SJSA1 (cell line): ENCODE measurements around the gene ITIH2. TPM values are rescaled to one million over a fixed set of nuclear protein-coding genes. Genes with fewer than 3 reads are reported as not detected.
"Not testable (repeated sequence)": the region's sequence is repeated elsewhere in the genome, so short reads cannot be mapped to it uniquely, and the experiment has no call there.

ENCODE experiments used
- DNase-seq, 2 experiments: peaks; one replicate each; pipeline ENCODE4 v3.0.0-alpha.2; 2015 to 2020; ENCODE audit warnings: low spot score in 2 of 2, low read depth in 1 of 2
- H3K27ac ChIP-seq: fragments of 250-450 bp; sonication (Bioruptor Pico); 2 replicates; pipeline ENCODE4 v1.5.1; 2020; ENCODE audit warnings: mild to moderate bottlenecking, moderate library complexity
- H3K27me3 ChIP-seq: fragments of 250-450 bp; sonication (Bioruptor Pico); replicated peaks from 2 replicates; pipeline ENCODE4 v1.5.1; 2020; ENCODE audit warnings: mild to moderate bottlenecking, moderate library complexity
- H3K36me3 ChIP-seq: fragments of 250-450 bp; sonication (Bioruptor Pico); 2 replicates; pipeline ENCODE4 v1.5.1; 2020; ENCODE audit warnings: mild to moderate bottlenecking
- H3K4me1 ChIP-seq: fragments of 250-450 bp; sonication (Bioruptor Pico); replicated peaks from 2 replicates; pipeline ENCODE4 v1.6.1; 2021; ENCODE audit warnings: mild to moderate bottlenecking
- H3K4me3 ChIP-seq: fragments of 250-450 bp; sonication (Bioruptor Pico); 2 replicates; pipeline ENCODE4 v1.5.1; 2020; ENCODE audit warnings: mild to moderate bottlenecking
- H3K9me3 ChIP-seq: fragments of 250-450 bp; sonication (Bioruptor Pico); replicated peaks from 2 replicates; pipeline ENCODE4 v1.5.1; 2020; ENCODE audit warnings: mild to moderate bottlenecking
- total RNA-seq: library from RNA; depleted of rRNA; stranded (reverse); fragments of >200 nt; shearing (Covaris generic); gene quantifications from 2 replicates; pipeline ENCODE4 v1.2.3, GENCODE V29; 2014

ITIH2 gene
- total RNA-seq, 1 experiment from 2014 or later = not detected

DNA sequence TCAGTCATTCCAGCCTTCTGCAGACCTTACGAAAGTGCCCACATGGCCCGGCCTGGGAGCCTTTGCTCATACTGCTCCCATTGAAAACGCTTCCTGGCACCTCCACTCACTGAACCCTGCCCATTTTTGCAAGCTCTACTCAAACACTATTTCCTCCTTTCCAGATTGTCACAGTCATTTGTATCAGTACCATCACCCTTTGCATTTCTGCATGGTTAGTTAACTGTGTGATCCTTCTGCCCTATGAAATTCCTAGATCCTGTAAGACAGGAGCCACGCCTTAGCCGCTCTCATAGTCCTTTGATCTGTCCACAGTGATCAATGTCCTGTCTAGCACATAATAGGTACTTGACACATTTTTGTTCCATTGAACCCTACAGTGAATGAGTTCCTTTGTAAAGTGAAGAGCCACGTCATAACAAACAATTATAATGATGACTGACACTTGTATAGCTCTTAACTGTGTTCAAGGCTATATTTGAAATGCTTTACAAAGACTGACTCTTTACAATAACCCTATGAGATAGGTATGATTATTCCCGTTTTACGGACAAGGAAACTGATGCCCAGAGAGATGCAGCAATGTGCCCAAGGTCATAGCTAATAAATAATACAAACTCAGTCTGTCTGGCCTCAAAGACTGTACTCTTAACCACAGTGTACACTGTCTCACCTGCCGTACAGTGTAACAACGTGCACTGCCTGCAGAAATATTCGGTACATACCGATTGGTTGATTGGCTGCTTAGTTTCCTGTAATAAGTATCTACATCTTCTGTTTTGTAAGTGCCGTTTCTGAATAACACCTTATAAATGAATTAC, 16.6 kb upstream of the ITIH2 start:
- no peaks in the 10 kb centered on the region for H3K27me3 ChIP-seq
- peaks cover 5% of the 10 kb centered on the region for H3K9me3 ChIP-seq
- no peak overlapping the region for H3K27ac ChIP-seq
- H3K4me1 ChIP-seq = 0 out of 2 replicates have a peak, but pooled peaks cover 6% of the 10 kb centered on the region
- no peak overlapping the region for H3K4me3 ChIP-seq
- no peak for DNase-seq
- no peaks in the 10 kb centered on the region for H3K36me3 ChIP-seq

DNA sequence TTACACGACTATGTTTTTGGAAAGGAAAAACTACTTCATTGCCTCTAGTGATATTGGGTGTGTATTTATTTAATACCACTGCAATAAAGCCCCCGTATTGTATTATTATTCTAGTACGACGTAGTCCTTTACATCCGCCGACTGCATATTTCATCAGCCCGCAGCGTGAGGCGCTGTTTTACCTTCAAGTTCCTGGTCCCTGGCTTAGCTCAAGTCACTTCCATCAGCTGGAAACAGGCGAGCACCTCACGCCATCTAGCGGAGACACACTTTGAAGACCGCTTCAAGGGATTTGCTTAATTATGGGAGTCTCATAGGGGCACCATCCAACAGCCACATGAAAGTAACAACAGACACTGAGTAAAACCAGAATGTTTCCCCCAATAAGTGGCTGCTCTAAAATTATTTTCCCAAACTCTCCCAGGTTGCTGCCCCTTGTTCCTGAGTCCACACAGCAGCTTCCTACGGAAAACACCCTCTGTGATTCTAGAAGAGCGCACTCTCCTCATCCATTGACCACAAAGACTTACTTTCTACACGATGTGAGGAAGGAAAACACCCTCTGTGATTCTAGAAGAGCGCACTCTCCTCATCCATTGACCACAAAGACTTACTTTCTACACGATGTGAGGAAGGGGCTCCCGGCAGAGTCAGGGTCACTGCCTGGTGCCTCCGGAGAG, 15.7 kb upstream of the ITIH2 start:
- Histone ChIP-seq H3K9me3 (peaks cover 5% of the 10 kb centered on the region), H3K4me3 (no peak overlapping the region), H3K27me3 (no peaks in the 10 kb centered on the region), H3K27ac (no peak overlapping the region), H3K36me3 (no peaks in the 10 kb centered on the region), H3K4me1 (0 out of 2 replicates have a peak, but pooled peaks cover 6% of the 10 kb centered on the region)
- DNase-seq = peak; percentile 75 to 84

DNA sequence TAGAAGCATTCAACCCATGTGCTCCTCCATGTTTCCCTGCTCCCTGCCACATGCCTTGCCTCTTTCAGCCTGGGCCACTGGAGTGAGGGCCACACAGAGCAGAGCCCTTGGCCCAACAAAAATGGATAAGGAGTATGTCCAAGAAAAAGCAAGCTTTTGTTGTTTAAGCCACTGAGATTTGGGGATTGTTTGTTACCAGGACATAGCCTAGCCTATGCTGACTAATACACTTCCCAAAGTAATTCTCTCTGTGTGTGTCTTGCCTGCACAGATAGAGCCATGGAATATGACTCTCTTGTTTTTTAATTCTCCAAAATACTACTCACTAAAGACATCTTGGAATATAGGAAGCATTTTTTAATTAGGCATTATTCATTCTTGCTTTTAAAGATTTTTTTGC, 13.5 kb upstream of the ITIH2 start:
- no peak for DNase-seq
- Histone ChIP-seq H3K4me3 (no peak overlapping the region), H3K9me3 (peaks cover 9% of the 10 kb centered on the region; the same call in 1 of the 2 replicates), H3K27me3 (no peaks in the 10 kb centered on the region), H3K36me3 (no peaks in the 10 kb centered on the region), H3K4me1 (0 out of 2 replicates have a peak, but pooled peaks cover 6% of the 10 kb centered on the region), H3K27ac (no peak overlapping the region)

DNA sequence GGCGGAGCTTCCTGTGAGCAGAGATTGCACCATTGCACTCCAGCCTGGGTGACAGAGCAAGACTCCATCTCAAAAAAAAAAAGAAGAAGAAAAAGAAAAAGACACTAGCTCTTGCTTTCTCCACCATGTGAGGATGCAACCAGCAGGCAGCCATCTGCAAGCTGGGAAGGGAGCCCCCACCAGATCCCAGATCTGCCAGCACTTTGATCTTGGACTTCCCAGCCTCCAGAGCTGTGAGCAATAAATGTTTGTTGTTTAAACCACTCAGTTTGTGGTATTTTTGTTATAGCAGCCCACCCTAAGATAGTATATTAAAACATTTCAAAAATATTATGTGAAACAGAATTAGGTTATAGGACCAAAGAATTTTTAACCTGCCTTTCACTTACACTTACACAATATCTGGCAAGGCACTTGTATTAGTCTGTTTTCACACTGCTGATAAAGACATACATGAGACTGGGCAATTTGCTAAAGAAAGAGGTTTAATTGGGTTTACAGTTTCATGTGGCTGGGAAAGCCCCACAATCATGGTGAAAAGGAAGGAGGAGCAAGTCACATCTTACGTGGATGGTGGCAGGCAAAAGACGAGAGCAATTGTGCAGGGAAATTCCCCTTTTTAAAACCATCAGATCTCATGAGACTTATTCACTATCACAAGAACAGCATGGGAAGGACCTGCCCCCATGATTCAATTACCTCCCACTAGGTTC, 12.1 kb upstream of the ITIH2 start:
- not testable (repeated sequence) for H3K27me3 ChIP-seq, H3K36me3 ChIP-seq, H3K9me3 ChIP-seq, DNase-seq, H3K4me3 ChIP-seq, H3K4me1 ChIP-seq, H3K27ac ChIP-seq

DNA sequence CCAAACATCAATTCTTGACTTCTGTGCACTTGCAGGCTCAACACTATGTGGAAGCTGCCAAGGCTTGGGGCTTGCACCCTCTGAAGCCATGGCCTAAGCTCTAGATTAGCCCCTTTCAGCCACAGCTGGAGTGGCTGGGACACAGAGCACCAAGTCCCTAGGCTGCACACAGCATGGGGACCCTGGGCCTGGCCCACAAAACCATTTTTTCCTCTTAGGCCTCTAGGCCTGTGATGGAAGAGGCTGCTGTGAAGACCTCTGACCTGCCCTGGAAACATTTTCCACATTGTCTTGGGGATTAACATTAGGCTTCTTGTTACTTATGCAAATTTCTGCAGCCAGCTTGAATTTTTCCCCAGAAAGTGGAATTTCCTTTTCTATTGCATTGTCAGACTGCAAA, 10.7 kb upstream of the ITIH2 start:
- H3K9me3 ChIP-seq, H3K27me3 ChIP-seq, DNase-seq, H3K4me1 ChIP-seq, H3K4me3 ChIP-seq, H3K36me3 ChIP-seq, H3K27ac ChIP-seq: not testable (repeated sequence)

DNA sequence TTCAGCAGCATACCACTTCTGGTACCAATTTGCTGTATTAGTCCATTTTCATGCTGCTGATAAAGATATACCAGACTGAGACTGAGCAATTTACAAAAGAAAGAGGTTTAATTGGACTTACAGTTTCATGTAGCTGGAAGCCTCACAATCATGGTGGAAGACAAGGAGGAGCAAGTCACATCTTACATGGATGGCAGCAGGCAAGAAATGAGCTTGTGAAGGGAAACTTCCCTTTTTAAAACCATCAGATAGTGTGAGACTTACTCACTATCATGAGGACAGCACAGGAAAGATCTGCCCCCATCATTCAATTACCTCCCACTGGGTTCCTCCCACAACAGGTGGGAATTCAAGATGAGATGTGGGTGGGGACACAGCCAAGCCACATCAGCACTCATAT, 9.9 kb upstream of the ITIH2 start:
- not testable (repeated sequence) for H3K27ac ChIP-seq, H3K4me1 ChIP-seq, H3K9me3 ChIP-seq, H3K27me3 ChIP-seq, DNase-seq, H3K4me3 ChIP-seq, H3K36me3 ChIP-seq

DNA sequence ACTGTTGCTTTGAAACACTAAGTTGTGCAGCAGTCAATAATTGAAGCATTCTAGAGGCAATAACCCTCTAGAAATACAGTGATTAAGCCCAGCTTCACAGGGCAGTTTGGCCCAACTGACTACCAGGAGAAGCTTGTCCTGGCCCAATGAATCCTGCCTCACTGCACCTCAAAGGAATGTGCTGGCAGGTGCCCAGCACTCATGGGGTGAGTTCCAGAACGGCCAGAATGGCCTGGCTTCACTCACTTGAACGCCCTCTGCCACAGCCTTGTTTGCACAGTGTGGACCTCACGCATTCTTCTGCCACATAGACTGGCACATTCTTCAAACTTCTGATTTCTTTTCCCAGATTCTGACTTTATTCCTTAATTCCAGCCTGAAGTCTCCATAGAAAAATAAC, 6.6 kb upstream of the ITIH2 start:
- no peak overlapping the region for H3K4me3 ChIP-seq
- H3K27ac ChIP-seq = no peak overlapping the region
- H3K9me3 ChIP-seq = peaks cover 4% of the 10 kb centered on the region; the same call in 1 of the 2 replicates
- no peak for DNase-seq
- H3K27me3 ChIP-seq = no peaks in the 10 kb centered on the region
- H3K36me3 ChIP-seq = no peaks in the 10 kb centered on the region
- H3K4me1 ChIP-seq = no peaks in the 10 kb centered on the region

DNA sequence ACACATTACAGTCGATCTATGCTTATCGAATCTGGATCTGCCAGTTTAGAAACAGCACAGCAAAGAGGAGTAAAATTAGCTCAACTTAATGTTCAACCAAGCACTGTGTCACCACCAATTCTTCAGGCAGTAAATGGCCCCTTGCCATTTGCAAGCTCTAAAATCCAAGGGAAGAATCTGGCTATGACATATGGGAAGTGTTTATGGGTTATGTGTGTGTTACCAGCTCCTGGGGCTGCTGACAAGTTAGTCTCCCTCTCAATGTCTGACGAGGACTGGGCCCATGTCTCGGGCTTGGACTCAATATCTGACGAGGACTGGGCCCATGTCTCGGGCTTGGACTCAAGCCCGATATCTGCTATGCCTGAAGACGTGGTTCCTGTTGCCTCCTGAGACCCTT, 5.7 kb upstream of the ITIH2 start:
- Histone ChIP-seq H3K9me3 (peaks cover 4% of the 10 kb centered on the region; the same call in 1 of the 2 replicates), H3K27ac (no peak overlapping the region), H3K27me3 (no peaks in the 10 kb centered on the region), H3K4me1 (no peaks in the 10 kb centered on the region), H3K36me3 (no peaks in the 10 kb centered on the region), H3K4me3 (no peak overlapping the region)
- no peak for DNase-seq

DNA sequence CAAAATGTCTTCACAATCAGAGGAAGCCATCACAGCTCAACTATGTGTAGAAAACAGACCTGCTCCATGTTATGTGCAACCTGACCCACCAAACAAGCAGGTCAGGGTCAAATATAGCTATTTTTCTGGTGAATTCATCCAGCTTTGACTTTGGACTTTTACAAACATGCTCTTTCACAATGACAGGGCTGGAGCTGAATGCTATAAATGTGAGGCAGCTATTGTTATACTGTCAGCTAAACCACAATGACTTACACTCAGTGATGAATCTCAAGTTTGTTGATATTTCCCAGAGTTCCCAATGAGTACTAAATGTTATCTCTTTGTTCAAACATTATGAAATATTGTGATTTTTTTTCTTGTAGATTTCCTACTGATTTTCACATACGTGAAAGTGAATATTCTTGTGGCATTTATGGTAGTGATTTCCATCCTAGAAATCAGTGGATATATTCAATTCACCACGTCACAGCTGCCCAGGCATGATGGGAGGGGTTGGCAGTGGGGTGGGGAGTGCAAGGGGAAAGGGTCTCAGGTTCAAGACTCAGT, 2.5 kb upstream of the ITIH2 start:
- no peak overlapping the region for H3K4me3 ChIP-seq
- H3K27ac ChIP-seq = no peak overlapping the region
- no peaks in the 10 kb centered on the region for H3K9me3 ChIP-seq
- H3K4me1 ChIP-seq = no peaks in the 10 kb centered on the region
- H3K36me3 ChIP-seq = no peaks in the 10 kb centered on the region
- DNase-seq = peak in 1 of 2 experiments; percentile 39
- H3K27me3 ChIP-seq = peaks cover 4% of the 10 kb centered on the region

DNA sequence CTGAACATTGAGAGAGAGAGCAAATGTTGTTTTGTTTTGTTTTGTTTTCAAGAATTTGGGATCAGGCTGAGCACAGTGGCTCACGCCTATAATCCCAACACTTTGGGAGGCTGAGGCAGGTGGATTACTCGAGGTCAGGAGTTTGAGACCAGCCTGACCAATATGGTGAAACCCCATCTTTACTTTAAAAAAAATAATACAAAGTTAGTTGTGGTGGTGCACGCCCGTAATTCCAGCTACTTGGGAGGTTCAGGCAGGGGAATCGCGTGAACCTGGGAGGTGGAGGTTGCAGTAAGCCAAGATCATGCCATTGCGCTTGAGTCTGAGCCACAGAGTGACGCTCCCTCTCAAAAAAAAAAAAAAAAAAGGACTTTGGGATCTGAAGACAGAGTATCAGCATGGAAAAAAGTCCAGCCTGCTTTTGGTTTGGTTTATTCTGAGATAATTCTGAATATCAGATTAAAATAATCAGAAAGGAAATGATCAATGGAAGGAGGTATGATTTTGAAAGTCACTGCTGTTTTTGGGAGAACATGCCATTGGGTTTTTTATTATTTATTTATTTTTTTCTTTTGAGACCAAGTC, 1.9 kb upstream of the ITIH2 start:
- H3K9me3 ChIP-seq = no peaks in the 10 kb centered on the region
- no peaks in the 10 kb centered on the region for H3K4me1 ChIP-seq
- no peak overlapping the region for H3K4me3 ChIP-seq
- no peak overlapping the region for H3K27ac ChIP-seq
- H3K27me3 ChIP-seq = peaks cover 7% of the 10 kb centered on the region
- no peak for DNase-seq
- H3K36me3 ChIP-seq = no peaks in the 10 kb centered on the region

DNA sequence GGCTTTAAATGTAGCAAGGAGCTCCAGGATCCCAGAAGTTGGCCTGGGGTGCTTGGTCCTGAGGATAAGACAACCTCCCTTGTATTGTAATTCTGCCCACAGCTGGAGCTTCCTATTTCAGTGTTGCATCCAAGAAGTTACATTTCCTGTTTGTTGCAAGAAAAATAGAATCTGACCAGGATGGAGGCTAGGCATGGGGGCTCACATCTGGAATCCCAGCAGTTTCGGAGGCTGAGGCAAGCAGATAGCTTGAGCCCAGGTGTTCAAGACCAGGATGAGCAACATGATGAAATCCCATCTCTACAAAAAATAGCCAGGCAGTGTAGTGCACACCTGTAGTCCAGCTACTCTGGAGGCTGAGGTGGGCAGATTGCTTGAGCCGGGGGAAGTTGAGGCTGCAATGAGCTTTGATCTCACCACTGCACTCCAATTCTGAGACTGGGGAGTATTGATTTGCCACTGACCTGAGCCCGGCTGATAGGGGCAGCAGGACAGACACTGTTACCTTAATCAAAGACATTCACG, 766 bp upstream of the ITIH2 start:
- no peaks in the 10 kb centered on the region for H3K36me3 ChIP-seq
- no peak for DNase-seq

DNA sequence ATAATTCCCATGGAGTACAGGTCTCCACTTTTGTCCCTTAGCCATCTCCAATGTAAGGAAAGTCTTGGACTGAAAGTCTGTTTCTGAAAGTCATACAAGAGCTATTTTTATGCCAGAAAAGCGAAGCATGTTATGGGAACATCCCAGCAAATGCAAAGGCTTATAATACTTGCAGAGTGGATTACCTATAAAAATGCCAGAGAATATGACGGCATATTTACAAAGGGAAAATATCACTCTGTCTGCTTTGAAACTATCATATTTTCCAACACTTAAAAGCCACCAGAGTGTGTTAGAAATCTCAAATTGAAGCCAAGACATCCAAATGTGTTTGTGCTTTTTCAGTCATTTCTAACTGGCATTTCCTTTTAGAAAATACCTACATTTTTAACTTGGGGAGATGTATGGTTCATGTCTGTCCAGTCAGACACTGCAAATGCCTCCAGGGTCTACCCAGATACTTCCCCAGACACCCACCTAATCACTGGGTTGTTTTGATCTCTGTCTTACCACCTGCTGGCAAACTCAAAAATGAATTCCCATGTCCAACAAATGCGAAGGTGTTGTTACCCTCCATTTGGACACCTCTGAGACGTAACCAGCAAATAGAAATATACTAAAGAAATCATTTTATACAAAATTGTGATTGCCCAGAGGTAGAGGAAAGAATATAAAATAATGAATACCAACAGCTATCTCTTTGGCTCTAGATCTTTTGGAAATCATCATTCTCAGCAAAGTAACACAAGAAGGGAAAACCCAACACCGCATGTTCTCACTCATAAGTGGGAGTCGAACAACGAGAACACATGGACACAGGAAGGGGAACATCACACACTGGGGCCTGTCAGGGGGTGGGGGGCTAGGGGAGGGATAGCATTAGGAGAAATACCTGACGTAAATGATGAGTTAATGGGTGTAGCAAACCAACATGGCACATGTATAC, 1.2 kb downstream of the ITIH2 start:
- no peak overlapping the region for H3K4me3 ChIP-seq

More for the DNA sequence above, 766 bp upstream of the ITIH2 start:
- Histone ChIP-seq H3K9me3 (no peaks in the 10 kb centered on the region), H3K27ac (no peak overlapping the region), H3K4me1 (no peaks in the 10 kb centered on the region), H3K4me3 (no peak overlapping the region), H3K27me3 (peaks cover 14% of the 10 kb centered on the region)

More for the DNA sequence above, 1.2 kb downstream of the ITIH2 start:
- Histone ChIP-seq H3K4me1 (no peaks in the 10 kb centered on the region), H3K9me3 (no peaks in the 10 kb centered on the region), H3K36me3 (no peaks in the 10 kb centered on the region), H3K27me3 (peaks cover 14% of the 10 kb centered on the region), H3K27ac (no peak overlapping the region)
- no peak for DNase-seq
